Left colon (tissue), 2 donors: ENCODE data around the gene SDCCAG8. TPM values are rescaled to one million over a fixed set of nuclear protein-coding genes. Genes with fewer than 3 reads are reported as not detected.

ENCODE experiments used
- ATAC-seq: fragments of 200-7000 bp; cut with Tn5 transposase; one replicate; pipeline ENCODE4 v1.9.1; 2020; ENCODE audit warnings: mild to moderate bottlenecking, moderate library complexity
- DNase-seq, 2 donors: peaks; one replicate each; pipeline ENCODE4 v3.0.0-alpha.2; 2020
- intact Hi-C, 2 donors: fragments of 100-400 bp; cut with DNase I in 1 of 2; cut with micrococcal nuclease in 1 of 2; formaldehyde crosslinking; loops; one replicate each; pipeline versions ENCODE4 v1.11.2 to v1.14.0; 2022; cut with DNase I, micrococcal nuclease
- total RNA-seq, 2 donors: library from RNA; stranded (reverse); fragmentation: NEBNext Ultra II Directional; extraction: Animal tissue kit (Norgen Biotek cat#: 25700); gene quantifications; one replicate each; pipeline ENCODE4 v1.2.1, GENCODE V29; 2021
- donor health status: DM: no; HTN: no; CAD: no.
- donor health status: DM: yes; HTN: yes; CAD: no.

Gene SDCCAG8
- total RNA-seq, 2 donors from 2014 or later, result 21.9 to 28.7 TPM

- intact Hi-C loops, result no loop called here
- ATAC-seq (no peak), DNase-seq (no peak)
These were observed 231.3 kb downstream of the SDCCAG8 start for GRCh38 chr1:243487036-243487648.

GRCh38 chr1:243487649-243488227, 231.9 kb downstream of the SDCCAG8 start:
- intact Hi-C loops, result no loop called here
- DNase-seq, result peak in 1 of 2 donors; percentile 53
- peak; percentile 89 for ATAC-seq

GRCh38 chr1:243488459-243489157, 232.8 kb downstream of the SDCCAG8 start:
- ATAC-seq (no peak), DNase-seq (no peak)
- intact Hi-C loops, result no loop called here

- ATAC-seq, result no peak
- DNase-seq, result no peak
- intact Hi-C loops, result no loop called here
These were observed 233.3 kb downstream of the SDCCAG8 start for GRCh38 chr1:243489158-243489527.

- DNase-seq (no peak), ATAC-seq (no peak)
- intact Hi-C loops, result no loop called here
These were observed 234.1 kb downstream of the SDCCAG8 start for GRCh38 chr1:243489681-243490546.

- DNase-seq, result no peak
- no peak for ATAC-seq
- intact Hi-C loops, result no loop called here
These were observed 235.2 kb downstream of the SDCCAG8 start for GRCh38 chr1:243490748-243491686.

- ATAC-seq, result no peak
These were observed 237.6 kb downstream of the SDCCAG8 start for GRCh38 chr1:243493156-243494129.

GRCh38 chr1:243494741-243495431, 239.0 kb downstream of the SDCCAG8 start:
- ATAC-seq, result no peak
- intact Hi-C loops, result no loop called here
- no peak for DNase-seq

More at GRCh38 chr1:243493156-243494129, 237.6 kb downstream of the SDCCAG8 start:
- no peak for DNase-seq
- intact Hi-C loops, result no loop called here

- intact Hi-C loops, result no loop called here
- DNase-seq, result no peak
- no peak for ATAC-seq
These were observed 239.8 kb downstream of the SDCCAG8 start for GRCh38 chr1:243495442-243496186.

- intact Hi-C loops, result no loop called here
- ATAC-seq (no peak), DNase-seq (peak in 1 of 2 donors; percentile 40)
These were observed 240.4 kb downstream of the SDCCAG8 start for GRCh38 chr1:243496187-243496646.

GRCh38 chr1:243496806-243497205, 241.0 kb downstream of the SDCCAG8 start:
- intact Hi-C loops, result no loop called here
- no peak for ATAC-seq
- no peak for DNase-seq

- intact Hi-C loops, result no loop called here
- DNase-seq (no peak), ATAC-seq (no peak)
These were observed 242.3 kb downstream of the SDCCAG8 start for GRCh38 chr1:243497939-243498681.

GRCh38 chr1:243499248-243499647, 243.4 kb downstream of the SDCCAG8 start:
- intact Hi-C loops, result no loop called here
- DNase-seq (no peak), ATAC-seq (no peak)

GRCh38 chr1:243499711-243500110, 243.9 kb downstream of the SDCCAG8 start:
- ATAC-seq (no peak), DNase-seq (no peak)
- intact Hi-C loops, result no loop called here

GRCh38 chr1:243500512-243500911, 244.7 kb downstream of the SDCCAG8 start:
- ATAC-seq (no peak), DNase-seq (no peak)
- intact Hi-C loops, result no loop called here
